Activated T-cell treated with anti-CD3 and anti-CD28 coated beads, Interleukin-2, amount 50 U/mL, for 24 hours (primary cell): ENCODE data around the gene KAT2A.

Experiments used
- DNase-seq: peaks from one replicate; pipeline ENCODE4 v3.0.0-alpha.2; 2020
- H3K27ac Mint-ChIP-seq: 2 replicates; pipeline ENCODE4 v1.8.0; 2020; ENCODE audit warnings: mild to moderate bottlenecking, mixed read lengths
- H3K27me3 Mint-ChIP-seq: 2 replicates; pipeline ENCODE4 v1.8.0; 2020; ENCODE audit warnings: mixed read lengths
- H3K36me3 Mint-ChIP-seq: 2 replicates; pipeline ENCODE4 v1.8.0; 2020; ENCODE audit warnings: low read depth, mixed read lengths
- H3K4me1 Mint-ChIP-seq: 2 replicates; pipeline ENCODE4 v1.8.0; 2020; ENCODE audit warnings: low read depth, mixed read lengths
- H3K4me3 Mint-ChIP-seq: 2 replicates; pipeline ENCODE4 v1.8.0; 2020; ENCODE audit warnings: mild to moderate bottlenecking, moderate library complexity, mixed read lengths
- H3K9me3 Mint-ChIP-seq: 2 replicates; pipeline ENCODE4 v1.8.0; 2020; ENCODE audit warnings: mixed read lengths

The KAT2A gene

DNA sequence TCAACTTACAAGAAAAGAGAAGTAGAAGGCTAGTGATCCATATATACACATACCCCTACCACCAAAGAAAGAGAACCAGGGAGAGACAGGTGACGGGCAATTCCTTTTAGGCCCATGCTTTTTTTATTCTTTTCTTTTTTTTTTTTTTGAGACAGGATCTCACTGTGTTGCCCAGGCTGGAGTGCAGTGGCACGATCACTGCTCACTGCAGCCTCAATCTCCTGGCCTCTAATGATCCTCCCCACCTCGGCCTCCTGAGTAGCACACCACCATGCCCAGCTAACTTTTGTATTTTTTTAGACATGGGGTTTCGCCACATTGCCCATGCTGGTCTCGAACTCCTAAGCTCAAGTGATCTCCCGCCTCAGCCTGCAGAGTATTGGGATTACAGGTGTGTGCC, 6.2 kb upstream of the KAT2A start:
- Mint-ChIP-seq H3K36me3 (peaks cover 84% of the 10 kb centered on the region), H3K9me3 (no peaks in the 10 kb centered on the region), H3K27me3 (no peaks in the 10 kb centered on the region), H3K4me1 (peaks cover 23% of the 10 kb centered on the region), H3K27ac (peak overlapping the region; percentile 42), H3K4me3 (no peak overlapping the region)
- no peak for DNase-seq

DNA sequence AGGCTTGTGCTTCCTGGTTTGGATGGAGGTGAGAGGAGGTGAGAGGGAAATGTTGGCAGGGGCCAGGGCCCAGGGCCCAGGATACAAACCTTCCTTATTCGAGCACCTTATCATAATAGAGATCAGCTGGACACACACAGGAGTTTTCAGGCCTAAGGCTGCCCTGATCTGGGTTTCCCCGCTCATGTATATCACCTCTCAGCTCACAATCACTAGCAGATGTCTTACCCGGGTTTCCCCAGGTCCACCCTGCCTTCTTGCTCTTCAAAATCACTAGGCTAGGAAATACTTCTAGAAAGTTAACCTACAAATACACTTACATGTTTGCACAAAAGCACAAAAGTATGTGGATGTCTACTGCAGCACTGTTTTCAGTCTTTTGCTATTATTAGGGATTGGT, 5.7 kb upstream of the KAT2A start:
- Mint-ChIP-seq H3K9me3 (no peaks in the 10 kb centered on the region), H3K27me3 (no peaks in the 10 kb centered on the region), H3K27ac (peak overlapping the region; percentile 7), H3K36me3 (peaks cover 85% of the 10 kb centered on the region), H3K4me3 (no peak overlapping the region), H3K4me1 (peaks cover 17% of the 10 kb centered on the region)
- no peak for DNase-seq

DNA sequence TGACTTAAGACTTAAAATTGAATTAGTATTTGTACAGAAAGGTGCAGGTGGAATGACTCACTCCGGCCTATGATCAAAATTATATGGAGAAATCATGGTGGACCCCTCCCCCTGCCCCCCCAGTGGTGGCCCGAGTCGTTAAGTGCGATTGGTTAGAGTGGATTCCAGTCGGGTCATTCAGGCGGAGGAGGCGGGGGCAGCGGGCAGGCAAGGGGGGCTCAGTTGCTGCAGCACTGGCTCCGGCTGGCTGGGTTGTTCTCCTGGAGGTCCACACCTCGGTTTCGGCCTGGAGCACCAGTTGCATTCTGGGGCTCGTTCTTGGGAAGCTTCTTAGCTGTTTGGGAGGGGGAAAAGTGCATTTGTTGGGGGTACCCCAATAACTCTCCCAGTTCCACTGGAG, 4.4 kb upstream of the KAT2A start:
- Mint-ChIP-seq H3K36me3 (peaks cover 78% of the 10 kb centered on the region), H3K9me3 (no peaks in the 10 kb centered on the region), H3K4me1 (peaks cover 12% of the 10 kb centered on the region), H3K4me3 (no peak overlapping the region), H3K27ac (no peak overlapping the region), H3K27me3 (no peaks in the 10 kb centered on the region)
- no peak for DNase-seq

DNA sequence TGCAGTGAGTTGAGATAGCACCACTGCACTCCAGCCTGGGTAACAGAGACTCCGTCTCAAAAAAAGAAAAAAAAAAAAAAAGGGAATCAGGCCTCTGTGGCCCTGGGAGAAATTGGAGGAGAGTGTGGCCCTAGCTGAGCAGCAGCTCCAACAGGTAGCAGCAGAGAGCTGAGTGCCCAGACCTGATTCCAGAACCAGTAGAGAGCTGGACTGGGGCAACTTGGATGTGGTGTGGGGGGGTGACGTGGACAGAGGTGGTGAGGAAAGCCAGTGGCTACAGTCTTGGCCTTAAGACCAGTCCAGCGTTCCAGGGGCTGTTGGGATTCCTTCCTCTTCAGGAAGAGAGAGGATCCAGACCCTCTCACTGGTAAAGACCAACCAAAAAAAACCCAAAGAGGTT, 3.1 kb upstream of the KAT2A start:
- Mint-ChIP-seq H3K36me3 (peaks cover 77% of the 10 kb centered on the region), H3K4me3 (no peak overlapping the region), H3K27ac (no peak overlapping the region), H3K27me3 (no peaks in the 10 kb centered on the region), H3K4me1 (peaks cover 23% of the 10 kb centered on the region), H3K9me3 (no peaks in the 10 kb centered on the region)
- DNase-seq: no peak

DNA sequence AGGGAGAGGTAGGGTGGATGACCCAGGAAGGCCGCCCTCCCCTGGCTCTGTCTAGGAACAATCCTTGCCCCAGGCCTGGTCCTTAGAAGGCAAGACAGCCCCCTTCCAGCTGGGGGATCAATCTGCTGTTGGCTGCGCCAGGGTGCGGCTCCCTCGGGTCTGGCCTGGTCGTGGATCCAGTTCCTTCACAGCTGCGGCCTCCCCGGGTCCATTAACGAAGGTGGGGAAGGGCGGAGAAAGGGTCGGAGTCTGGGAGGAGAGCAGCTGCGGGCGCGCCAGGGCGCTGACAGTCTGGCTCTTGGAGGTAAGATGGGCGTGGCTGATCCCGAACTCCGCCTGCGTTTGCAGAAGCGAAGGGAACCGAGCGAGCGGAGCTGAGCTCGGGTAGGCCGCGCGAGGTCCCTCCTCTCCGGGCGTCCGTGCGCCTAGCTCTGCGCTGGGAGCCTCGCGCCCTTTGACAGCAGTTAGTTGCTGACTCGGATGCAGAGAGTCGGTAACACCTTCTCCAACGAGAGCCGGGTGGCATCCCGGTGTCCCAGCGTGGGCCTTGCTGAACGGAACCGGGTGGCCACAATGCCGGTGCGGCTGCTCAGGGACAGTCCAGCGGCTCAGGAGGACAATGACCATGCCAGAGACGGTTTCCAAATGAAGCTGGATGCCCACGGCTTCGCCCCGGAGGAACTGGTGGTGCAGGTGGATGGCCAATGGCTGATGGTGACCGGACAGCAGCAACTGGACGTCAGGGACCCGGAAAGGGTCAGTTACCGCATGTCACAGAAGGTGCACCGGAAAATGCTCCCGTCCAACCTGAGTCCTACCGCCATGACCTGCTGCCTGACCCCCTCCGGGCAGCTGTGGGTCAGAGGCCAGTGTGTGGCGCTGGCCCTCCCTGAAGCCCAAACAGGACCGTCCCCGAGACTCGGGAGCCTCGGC, 1.5 kb upstream of the KAT2A start, which contains the start of gene HSPB9:
TSS of gene HSPB9 (plus strand) at position 434 of the 933 bp plus-strand sequence. CDS start at position 481, 47 bp downstream.
- Mint-ChIP-seq H3K4me3 (peak within 1 kb of the TSS; percentile 77), H3K27ac (peak within 1 kb of the TSS; percentile 89), H3K27me3 (no peaks in the 10 kb centered on the region), H3K4me1 (peaks cover 27% of the 10 kb centered on the region), H3K9me3 (no peaks in the 10 kb centered on the region), H3K36me3 (peaks cover 77% of the 10 kb centered on the region)
- no peak for DNase-seq

DNA sequence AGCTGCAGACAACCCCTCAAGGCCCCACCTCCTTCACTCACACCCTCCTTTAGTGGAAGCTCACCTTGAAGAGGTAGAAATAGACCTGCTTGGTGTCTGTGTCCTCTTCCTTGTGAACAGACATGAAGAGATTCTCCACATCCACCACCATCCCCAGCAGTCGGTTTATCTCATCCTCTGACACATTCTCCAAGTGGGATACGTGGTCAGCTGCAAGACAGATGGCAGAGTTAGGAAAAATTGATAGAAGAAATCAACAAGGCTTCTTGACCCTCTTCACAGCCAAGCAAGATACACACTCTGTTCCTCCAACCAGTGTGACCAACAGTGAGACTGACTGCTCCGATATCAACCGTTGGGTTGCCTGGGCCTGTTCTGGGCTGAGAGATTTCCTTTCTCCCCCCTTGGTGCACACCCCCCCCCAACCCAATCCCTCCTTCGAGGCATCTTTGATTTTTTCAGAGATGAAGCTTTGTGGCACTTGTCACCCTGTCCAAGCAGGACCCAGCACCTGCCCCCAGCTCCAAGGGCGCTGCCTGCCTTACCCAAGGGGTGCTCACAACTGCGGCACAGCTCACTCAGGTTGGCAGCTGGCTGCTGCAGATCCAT, 902 bp downstream of the KAT2A start:
- Mint-ChIP-seq H3K27me3 (no peaks in the 10 kb centered on the region), H3K36me3 (peaks cover 77% of the 10 kb centered on the region), H3K9me3 (no peaks in the 10 kb centered on the region), H3K27ac (peak overlapping the region; percentile 89), H3K4me1 (peaks cover 35% of the 10 kb centered on the region), H3K4me3 (peak overlapping the region; percentile 77)
- DNase-seq: no peak

DNA sequence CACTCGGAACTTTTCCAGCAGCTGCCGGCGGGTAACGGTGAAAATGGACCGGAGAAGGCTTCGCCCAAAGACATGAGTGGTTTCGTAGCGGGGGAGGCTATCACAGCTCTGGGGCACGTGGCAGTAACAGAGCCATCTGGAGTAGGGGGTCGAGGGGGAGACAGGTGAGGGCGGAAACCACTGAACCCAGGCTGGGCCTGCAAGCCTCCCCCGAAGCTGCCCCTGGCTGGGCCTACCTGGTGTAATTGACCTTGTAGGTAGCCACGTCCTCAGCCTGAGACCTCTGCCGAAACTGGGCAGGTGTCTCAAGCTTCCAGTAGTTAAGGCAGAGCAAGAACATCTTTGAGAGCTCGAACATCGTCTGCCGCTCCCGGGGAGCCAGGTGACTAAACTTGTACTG, 1.9 kb downstream of the KAT2A start:
- peaks cover 76% of the 10 kb centered on the region for H3K36me3 Mint-ChIP-seq
- H3K27ac Mint-ChIP-seq: peak overlapping the region; percentile 89
- H3K4me1 Mint-ChIP-seq: peaks cover 35% of the 10 kb centered on the region
- no peak for DNase-seq
- H3K9me3 Mint-ChIP-seq: no peaks in the 10 kb centered on the region
- H3K27me3 Mint-ChIP-seq: no peaks in the 10 kb centered on the region
- H3K4me3 Mint-ChIP-seq: peak overlapping the region; percentile 77

DNA sequence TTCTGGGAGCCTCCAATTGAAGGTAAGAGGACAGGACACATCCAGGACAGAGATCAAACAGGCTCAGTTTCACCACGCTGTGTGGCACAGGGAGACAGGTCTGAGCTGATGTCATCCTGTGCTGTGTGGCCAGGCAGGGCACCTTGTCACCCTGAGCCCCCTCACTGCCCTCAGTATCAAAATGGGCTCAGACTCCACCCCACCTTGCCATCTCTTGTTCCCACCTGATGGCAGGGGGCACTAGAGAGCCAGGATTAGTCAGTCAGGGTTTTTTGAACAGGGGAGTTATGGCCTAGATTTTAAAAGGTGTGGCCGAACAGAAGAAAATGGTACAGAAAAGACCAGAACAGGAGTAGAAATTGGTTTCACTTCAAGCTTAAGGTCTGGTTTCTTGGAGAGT, 2.6 kb downstream of the KAT2A start:
- Mint-ChIP-seq H3K4me1 (peaks cover 36% of the 10 kb centered on the region), H3K36me3 (peaks cover 80% of the 10 kb centered on the region), H3K9me3 (no peaks in the 10 kb centered on the region), H3K4me3 (peak overlapping the region; percentile 44), H3K27ac (peak overlapping the region; percentile 44), H3K27me3 (no peaks in the 10 kb centered on the region)
- no peak for DNase-seq

DNA sequence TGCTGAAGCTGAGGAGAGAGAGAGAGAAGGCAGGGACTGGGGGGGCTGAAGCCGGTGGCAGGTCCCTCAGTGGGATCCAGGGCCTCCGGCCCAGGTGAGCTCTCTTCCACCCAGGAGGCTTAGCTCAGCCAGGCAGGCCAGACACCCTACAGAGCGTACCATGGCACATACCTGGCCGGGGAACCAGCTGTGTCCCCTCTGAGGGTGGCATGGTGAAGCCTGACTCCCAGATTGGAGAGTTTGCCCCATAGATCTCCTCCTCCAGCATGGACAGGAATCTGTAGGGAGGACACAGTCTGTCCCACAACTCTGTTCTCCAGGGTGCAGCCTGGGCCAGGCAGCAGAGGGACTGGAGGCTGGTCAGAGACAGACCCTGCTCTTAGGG, 3.0 kb downstream of the KAT2A start:
- no peak for DNase-seq
- peak overlapping the region; percentile 44 for H3K27ac Mint-ChIP-seq
- no peaks in the 10 kb centered on the region for H3K9me3 Mint-ChIP-seq
- H3K27me3 Mint-ChIP-seq: no peaks in the 10 kb centered on the region
- H3K4me3 Mint-ChIP-seq: no peak overlapping the region
- H3K4me1 Mint-ChIP-seq: peaks cover 37% of the 10 kb centered on the region
- peaks cover 81% of the 10 kb centered on the region for H3K36me3 Mint-ChIP-seq

DNA sequence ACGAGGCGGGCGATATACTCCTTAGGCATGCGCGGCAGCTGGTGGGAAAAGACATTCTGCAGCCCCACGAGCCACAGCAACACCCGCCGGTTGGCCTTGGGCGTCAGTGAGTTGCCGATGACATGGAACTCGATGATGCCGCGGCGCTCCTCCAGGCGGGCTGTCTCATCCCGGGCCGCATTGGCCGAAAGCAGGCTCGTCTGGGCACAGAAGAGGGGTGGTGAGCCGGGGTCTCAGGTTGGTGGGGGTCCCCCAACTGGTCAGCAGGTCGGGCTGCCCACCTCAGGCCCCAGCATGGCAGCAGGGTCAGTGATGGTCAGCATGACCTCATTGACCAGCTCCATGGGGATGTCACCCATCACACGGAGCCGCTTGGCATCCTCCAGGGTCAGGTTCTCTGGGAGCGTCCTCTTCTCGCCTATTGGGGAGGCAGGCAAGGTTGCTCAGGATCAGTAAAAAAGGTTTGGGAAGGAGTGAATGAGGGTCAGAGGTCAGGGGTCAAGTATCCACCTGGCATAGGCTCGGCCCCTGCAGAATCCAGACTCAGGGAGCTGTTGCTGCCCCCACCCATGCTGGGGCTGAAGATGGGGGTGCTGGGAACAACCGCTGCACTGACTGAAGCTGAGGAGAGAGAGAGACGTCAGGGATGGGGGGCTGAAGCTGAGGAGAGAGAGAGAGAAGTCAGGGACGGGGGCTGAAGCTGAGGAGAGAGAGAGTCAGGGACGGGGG, 3.6 kb downstream of the KAT2A start:
- DNase-seq: no peak
- Mint-ChIP-seq H3K4me1 (peaks cover 43% of the 10 kb centered on the region), H3K4me3 (no peak overlapping the region), H3K36me3 (peaks cover 81% of the 10 kb centered on the region), H3K27me3 (no peaks in the 10 kb centered on the region), H3K9me3 (no peaks in the 10 kb centered on the region), H3K27ac (no peak overlapping the region)

DNA sequence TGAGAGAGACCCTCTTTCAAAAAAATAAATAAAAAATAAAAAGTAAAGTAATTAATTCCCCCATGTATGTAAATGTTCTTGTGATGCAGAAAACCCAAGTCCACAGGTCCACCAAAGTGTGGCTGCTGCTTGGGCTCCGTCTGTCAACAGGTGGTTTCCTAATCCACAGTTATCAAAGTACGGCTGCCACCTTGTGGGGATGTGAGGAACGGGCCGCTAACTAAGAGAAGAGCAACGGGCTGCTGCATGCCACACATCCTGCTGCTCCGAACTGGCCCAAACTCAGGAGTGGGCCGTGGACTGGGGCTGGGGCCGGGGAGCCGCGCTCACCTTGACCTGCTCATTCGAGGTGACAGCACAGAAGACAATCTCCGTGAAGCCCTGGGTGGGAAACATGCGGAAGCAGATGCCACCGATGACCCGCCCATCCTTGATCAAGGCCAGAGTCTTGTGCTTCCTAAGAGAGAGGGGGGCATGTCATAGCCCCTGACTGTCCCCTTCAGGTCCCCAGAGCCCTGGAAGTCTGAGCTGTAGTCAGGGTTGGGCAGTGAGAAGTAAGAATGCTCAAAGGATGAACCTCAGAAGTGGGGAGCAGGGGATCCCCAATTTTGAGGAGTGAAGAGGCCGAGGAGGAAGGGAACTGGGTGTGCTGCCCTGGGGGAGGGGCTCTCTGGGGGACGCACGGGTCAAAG, 4.3 kb downstream of the KAT2A start:
- Mint-ChIP-seq H3K27me3 (no peaks in the 10 kb centered on the region), H3K36me3 (peaks cover 74% of the 10 kb centered on the region), H3K4me3 (no peak overlapping the region), H3K27ac (peak overlapping the region; percentile 7), H3K9me3 (no peaks in the 10 kb centered on the region), H3K4me1 (peaks cover 49% of the 10 kb centered on the region)
- DNase-seq: peak; percentile 84

DNA sequence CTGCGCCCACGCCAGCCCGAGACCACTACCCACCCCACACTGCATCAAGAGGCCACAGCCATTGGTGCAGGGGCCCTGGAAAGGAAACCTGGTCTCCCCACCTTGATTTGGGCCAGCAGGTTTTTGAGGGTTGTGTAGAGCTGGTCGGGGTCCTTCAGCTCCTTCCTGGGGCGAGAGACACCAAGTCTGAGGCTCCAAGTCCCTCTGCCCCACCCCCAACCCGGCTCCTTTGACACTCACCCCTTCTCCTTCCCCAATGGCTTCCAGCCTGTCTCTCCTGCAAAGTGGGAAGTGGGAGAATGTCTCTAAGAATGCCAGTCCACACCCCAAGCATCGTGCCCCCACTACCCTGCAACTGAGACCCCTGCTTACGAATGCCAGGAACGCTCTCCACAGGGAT, 7.0 kb downstream of the KAT2A start:
- H3K36me3 Mint-ChIP-seq: peaks cover 59% of the 10 kb centered on the region
- H3K4me3 Mint-ChIP-seq: no peak overlapping the region
- H3K27me3 Mint-ChIP-seq: no peaks in the 10 kb centered on the region
- no peaks in the 10 kb centered on the region for H3K9me3 Mint-ChIP-seq
- H3K27ac Mint-ChIP-seq: no peak overlapping the region
- peaks cover 49% of the 10 kb centered on the region for H3K4me1 Mint-ChIP-seq
- no peak for DNase-seq

DNA sequence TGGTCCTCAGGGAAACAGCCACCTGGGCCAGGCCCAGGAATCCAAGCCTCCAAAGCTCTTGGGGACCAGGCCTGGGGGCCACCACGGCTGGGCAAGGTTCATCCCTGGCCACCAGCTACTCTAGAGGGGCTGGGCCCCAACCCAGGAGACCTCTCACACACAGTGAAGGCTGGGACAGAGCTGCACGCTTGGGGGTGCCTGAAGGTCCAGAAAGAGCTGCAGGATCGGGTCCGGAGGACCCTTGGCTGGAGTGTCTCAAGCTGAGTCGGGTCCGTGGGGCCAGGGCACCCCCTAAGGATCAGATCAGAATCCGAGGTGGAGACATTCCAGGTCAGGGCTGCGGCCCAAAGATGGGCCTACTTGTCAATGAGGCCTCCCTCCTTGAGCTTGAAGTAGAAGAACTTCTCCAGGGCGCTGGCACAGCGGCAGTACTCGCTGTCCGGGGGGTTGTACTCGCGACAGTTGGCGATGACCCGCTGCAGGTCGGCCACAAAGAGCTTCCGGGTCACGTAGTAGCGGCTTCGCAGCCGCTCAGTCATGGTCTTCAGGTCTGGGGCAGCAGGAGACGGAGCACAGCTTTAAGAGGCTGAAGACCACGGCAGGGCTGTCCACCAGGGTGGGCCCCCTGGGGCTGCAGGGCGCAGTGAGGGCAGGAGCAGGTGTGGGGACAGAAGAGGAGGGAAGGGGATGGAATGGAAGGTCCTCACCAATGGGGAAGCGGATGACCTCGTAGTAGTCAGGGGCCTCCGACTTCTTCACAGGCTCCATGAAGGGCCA, 7.7 kb downstream of the KAT2A start:
- peaks cover 43% of the 10 kb centered on the region for H3K4me1 Mint-ChIP-seq
- no peak for DNase-seq
- H3K9me3 Mint-ChIP-seq: no peaks in the 10 kb centered on the region
- peak overlapping the region; percentile 96 for H3K27ac Mint-ChIP-seq
- H3K27me3 Mint-ChIP-seq: no peaks in the 10 kb centered on the region
- H3K4me3 Mint-ChIP-seq: no peak overlapping the region
- peaks cover 52% of the 10 kb centered on the region for H3K36me3 Mint-ChIP-seq
